ENCODE data around the gene C12orf42. TPM values are rescaled to one million over a fixed set of nuclear protein-coding genes. Genes with fewer than 3 reads are reported as not detected.
A peak's percentile ranks its signal among the peaks of the same experiment; 100 is the strongest.

C12orf42 gene
- total RNA-seq, 1 experiment from 2014 or later, result not detected

GRCh38 chr12:103494051-103494733, 1.6 kb downstream of the C12orf42 start:
- no peak overlapping the region for H2AFZ ChIP-seq
- no peaks in the 10 kb centered on the region for H4K20me1 ChIP-seq (ENCODE audit: insufficient read depth)
- no peaks in the 10 kb centered on the region for H3K27me3 ChIP-seq (ENCODE audit: insufficient read depth, low read depth)
- no peak overlapping the region for H3K27ac ChIP-seq
- DNase-seq, result no peak
- no peaks in the 10 kb centered on the region for H3K79me2 ChIP-seq (ENCODE audit: low read depth)
- H3K9me2 ChIP-seq (ENCODE audit: insufficient read depth), result no peaks in the 10 kb centered on the region
- H3K9me3 ChIP-seq (ENCODE audit: insufficient read depth, low read depth), result no peaks in the 10 kb centered on the region
- no peaks in the 10 kb centered on the region for H3K4me1 ChIP-seq (replicated peaks; ENCODE audit: insufficient read depth)
- no peak overlapping the region for H3K4me2 ChIP-seq
- BruUV-seq (replicated peaks), result no TSS peak
- CTCF ChIA-PET, result no interaction called here
- TF ChIP-seq EZH2 (IDR thresholded peaks at IDR 0.05; ENCODE audit: low read depth), result no peak
- no peak for TF ChIP-seq CTCF (conservative IDR thresholded peaks at IDR 0.05)
- no peaks in the 10 kb centered on the region for H3K36me3 ChIP-seq (ENCODE audit: low read depth)
- POLR2A ChIA-PET (ENCODE audit: unreplicated experiment), result interaction anchor here (0.6 kb wide), 1 partner anchor 1464 kb away, joined by 16 read pairs; no protein-coding TSS in a partner anchor
- H3F3A ChIP-seq (ENCODE audit: insufficient read depth, low read depth), result no peaks in the 10 kb centered on the region
- intact Hi-C loops (cut with micrococcal nuclease; ENCODE audit: unreplicated experiment), result loop anchor here (10.0 kb wide), 1 partner anchor 381 kb away; no protein-coding TSS in a partner anchor
- no peak overlapping the region for H3K4me3 ChIP-seq

GRCh38 chr12:103493199-103493598, 2.6 kb downstream of the C12orf42 start:
- no peaks in the 10 kb centered on the region for H3K9me3 ChIP-seq (ENCODE audit: insufficient read depth, low read depth)
- TF ChIP-seq CTCF (conservative IDR thresholded peaks at IDR 0.05), result no peak
- no peak for TF ChIP-seq EZH2 (IDR thresholded peaks at IDR 0.05; ENCODE audit: low read depth)
- no peaks in the 10 kb centered on the region for H4K20me1 ChIP-seq (ENCODE audit: insufficient read depth)
- H3K4me3 ChIP-seq, result no peak overlapping the region
- H2AFZ ChIP-seq, result no peak overlapping the region
- ChIA-PET POLR2A (ENCODE audit: unreplicated experiment) (no interaction called here), CTCF (no interaction called here)
- H3K4me2 ChIP-seq, result no peak overlapping the region
- no peaks in the 10 kb centered on the region for H3K36me3 ChIP-seq (ENCODE audit: low read depth)
- H3K27ac ChIP-seq, result no peak overlapping the region
- no peaks in the 10 kb centered on the region for H3K4me1 ChIP-seq (replicated peaks; ENCODE audit: insufficient read depth)
- no peaks in the 10 kb centered on the region for H3K9me2 ChIP-seq (ENCODE audit: insufficient read depth)
- no peaks in the 10 kb centered on the region for H3F3A ChIP-seq (ENCODE audit: insufficient read depth, low read depth)
- intact Hi-C loops (cut with micrococcal nuclease; ENCODE audit: unreplicated experiment), result loop anchor here (10.0 kb wide), 1 partner anchor 382 kb away; no protein-coding TSS in a partner anchor
- H3K27me3 ChIP-seq (ENCODE audit: insufficient read depth, low read depth), result no peaks in the 10 kb centered on the region
- no peaks in the 10 kb centered on the region for H3K79me2 ChIP-seq (ENCODE audit: low read depth)
- no TSS peak for BruUV-seq (replicated peaks)
- DNase-seq, result no peak

GRCh38 chr12:103482365-103482764, 13.4 kb downstream of the C12orf42 start:
- Histone ChIP-seq H3K4me3 (no peak overlapping the region), H3K9me2 (ENCODE audit: insufficient read depth) (no peaks in the 10 kb centered on the region), H3K36me3 (ENCODE audit: low read depth) (no peaks in the 10 kb centered on the region), H3K27me3 (ENCODE audit: insufficient read depth, low read depth) (no peaks in the 10 kb centered on the region; the same call in 1 of the 2 replicates), H3K9me3 (ENCODE audit: insufficient read depth, low read depth) (no peaks in the 10 kb centered on the region), H3K27ac (no peak overlapping the region), H2AFZ (no peak overlapping the region), H3K79me2 (ENCODE audit: low read depth) (no peaks in the 10 kb centered on the region), H3F3A (ENCODE audit: insufficient read depth, low read depth) (no peaks in the 10 kb centered on the region), H4K20me1 (ENCODE audit: insufficient read depth) (no peaks in the 10 kb centered on the region), H3K4me1 (replicated peaks; ENCODE audit: insufficient read depth) (no peaks in the 10 kb centered on the region), H3K4me2 (peak overlapping the region; percentile 45)
- intact Hi-C loops (cut with micrococcal nuclease; ENCODE audit: unreplicated experiment), result no loop called here
- DNase-seq, result no peak
- POLR2A ChIA-PET (ENCODE audit: unreplicated experiment), result no interaction called here
- CTCF ChIA-PET, result no interaction called here
- TF ChIP-seq EZH2 (IDR thresholded peaks at IDR 0.05; ENCODE audit: low read depth) (no peak), CTCF (conservative IDR thresholded peaks at IDR 0.05) (no peak)
- no TSS peak for BruUV-seq (replicated peaks)
